ENCODE data around the gene MYH7B. TPM values are rescaled to one million over a fixed set of nuclear protein-coding genes. Genes with fewer than 3 reads are reported as not detected.
A peak's percentile ranks its signal among the peaks of the same experiment; 100 is the strongest.

Gene MYH7B
- 0.08 and 0.79 TPM in 2 replicates for total RNA-seq (2014; rRNA removed; shearing (Covaris generic))
- 0.63 and 0.70 TPM in 2 replicates for total RNA-seq (2022)
- Bru-seq, nascent RNA, result percentile 18 among the genes with signal in this experiment
- percentile 22 among the genes with signal in this experiment for BruChase-seq, experiment 1, labeled RNA remaining after a 6-hour chase
- percentile 17 among the genes with signal in this experiment for BruChase-seq, experiment 2, labeled RNA remaining after a 2-hour chase
- long read RNA-seq, partial matches to known transcripts, result 0 of 3 reads
- long read RNA-seq, other reads (novel, unspliced or antisense), result 3 of 3 reads

DNA sequence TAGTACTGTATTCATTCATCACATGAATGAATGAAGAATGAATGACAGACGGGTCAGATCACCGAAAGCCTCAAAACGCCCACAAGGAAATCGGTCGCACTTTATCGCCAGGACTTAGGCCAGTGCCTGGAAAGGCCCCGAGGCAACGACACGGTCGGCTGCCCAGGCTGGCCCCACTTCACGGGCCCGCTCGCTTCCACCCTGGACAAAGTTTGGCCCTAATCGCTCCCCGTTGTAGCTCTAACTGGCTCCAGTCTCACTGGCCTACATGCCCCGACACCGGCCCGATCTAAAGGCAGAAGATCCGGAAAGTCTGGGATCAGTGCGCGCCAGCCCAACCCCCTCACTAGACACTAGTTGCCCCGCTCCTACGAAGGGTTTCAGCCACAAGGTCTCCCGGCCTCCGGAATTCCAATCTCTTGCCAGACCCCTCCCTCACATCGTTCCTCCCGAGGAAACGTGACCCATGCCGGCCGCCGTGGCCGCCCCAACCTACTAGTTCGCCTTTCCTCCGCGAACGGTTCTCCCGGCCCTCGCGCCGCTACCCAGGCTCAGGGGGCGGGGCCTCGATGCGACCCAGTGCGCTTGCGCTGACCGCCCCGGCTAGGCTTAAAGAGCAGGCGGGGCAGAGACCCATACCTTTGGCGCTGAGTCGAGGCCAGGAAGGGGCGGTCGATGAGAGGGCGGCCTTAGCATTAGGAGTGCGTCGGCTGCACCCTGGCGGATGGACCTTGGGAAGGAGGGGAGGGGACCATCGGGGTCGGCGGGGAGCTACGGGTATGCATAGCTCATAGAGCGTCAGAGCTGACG lies at the start of gene MYH7B, which contains the start of gene GSS:
MYH7B (plus strand) TSS at position 638 of the 810 bp plus-strand sequence. CDS start 22,138 bp downstream, outside the sequence.
GSS (minus strand) TSS at position 576 of the 810 bp plus-strand sequence. CDS start 3,954 bp downstream, outside the sequence.
- intact Hi-C loops (cut with micrococcal nuclease; ENCODE audit: unreplicated experiment), result loop anchor here (1.0 to 10.0 kb wide), 2 partner anchors 81 to 139 kb away; partner anchors contain the start of gene TRPC4AP
- POLR2A ChIA-PET, result interaction anchor here (0.6 to 2.5 kb wide), 10 partner anchors 12 to 246 kb away, joined by 3 to 7 read pairs (median 4); partner anchors contain the start of genes ACSS2 and GGT7
- CTCF ChIA-PET (ENCODE audit: unreplicated experiment), result interaction anchor here (0.5 to 1.5 kb wide), 6 partner anchors 75 to 323 kb away, joined by 3 to 14 read pairs (median 4); partner anchors contain the start of gene MMP24OS
- H3K9me3 ChIP-seq (ENCODE audit: low read length), result no peaks in the 10 kb centered on the region
- no peaks in the 10 kb centered on the region for H3K9me2 ChIP-seq (ENCODE audit: insufficient read depth, low read length)
- H3K4me3 ChIP-seq (ENCODE audit: low read depth, low read length, poor library complexity, severe bottlenecking), result peak within 1 kb of the TSS; percentile 78
- peak within 1 kb of the TSS; percentile 61 for H3K27ac ChIP-seq (ENCODE audit: low read depth, low read length, poor library complexity, severe bottlenecking)
- TSS peak; percentile 55 for BruUV-seq (replicated peaks)
- peak within 1 kb of the TSS; percentile 65 for H2AFZ ChIP-seq (ENCODE audit: low read length)
- H3K36me3 ChIP-seq (ENCODE audit: insufficient read depth, low read length), result no peaks in the 10 kb centered on the region
- DNase-seq (ENCODE audit: low spot score), result peak; percentile 97
- peak within 1 kb of the TSS; percentile 82 for H3K4me2 ChIP-seq (ENCODE audit: low read length)
- TF ChIP-seq, protein P1, sequence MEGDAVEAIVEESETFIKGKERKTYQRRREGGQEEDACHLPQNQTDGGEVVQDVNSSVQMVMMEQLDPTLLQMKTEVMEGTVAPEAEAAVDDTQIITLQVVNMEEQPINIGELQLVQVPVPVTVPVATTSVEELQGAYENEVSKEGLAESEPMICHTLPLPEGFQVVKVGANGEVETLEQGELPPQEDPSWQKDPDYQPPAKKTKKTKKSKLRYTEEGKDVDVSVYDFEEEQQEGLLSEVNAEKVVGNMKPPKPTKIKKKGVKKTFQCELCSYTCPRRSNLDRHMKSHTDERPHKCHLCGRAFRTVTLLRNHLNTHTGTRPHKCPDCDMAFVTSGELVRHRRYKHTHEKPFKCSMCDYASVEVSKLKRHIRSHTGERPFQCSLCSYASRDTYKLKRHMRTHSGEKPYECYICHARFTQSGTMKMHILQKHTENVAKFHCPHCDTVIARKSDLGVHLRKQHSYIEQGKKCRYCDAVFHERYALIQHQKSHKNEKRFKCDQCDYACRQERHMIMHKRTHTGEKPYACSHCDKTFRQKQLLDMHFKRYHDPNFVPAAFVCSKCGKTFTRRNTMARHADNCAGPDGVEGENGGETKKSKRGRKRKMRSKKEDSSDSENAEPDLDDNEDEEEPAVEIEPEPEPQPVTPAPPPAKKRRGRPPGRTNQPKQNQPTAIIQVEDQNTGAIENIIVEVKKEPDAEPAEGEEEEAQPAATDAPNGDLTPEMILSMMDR (conservative IDR thresholded peaks at IDR 0.05; ENCODE audit: low read length), result peak; percentile 73
- TF ChIP-seq EZH2phosphoT487 (IDR thresholded peaks at IDR 0.05; ENCODE audit: borderline replicate concordance, low read depth, low read length), result no peak
- H3K79me2 ChIP-seq (ENCODE audit: insufficient read depth, low read depth, low read length), result peaks cover 13% of the 10 kb centered on the region; the same call in 1 of the 2 replicates
- H4K20me1 ChIP-seq (ENCODE audit: insufficient read depth, low read length), result no peaks in the 10 kb centered on the region
- peaks cover 79% of the 10 kb centered on the region for H3K4me1 ChIP-seq (ENCODE audit: insufficient read depth, low read length, poor library complexity, severe bottlenecking)

DNA sequence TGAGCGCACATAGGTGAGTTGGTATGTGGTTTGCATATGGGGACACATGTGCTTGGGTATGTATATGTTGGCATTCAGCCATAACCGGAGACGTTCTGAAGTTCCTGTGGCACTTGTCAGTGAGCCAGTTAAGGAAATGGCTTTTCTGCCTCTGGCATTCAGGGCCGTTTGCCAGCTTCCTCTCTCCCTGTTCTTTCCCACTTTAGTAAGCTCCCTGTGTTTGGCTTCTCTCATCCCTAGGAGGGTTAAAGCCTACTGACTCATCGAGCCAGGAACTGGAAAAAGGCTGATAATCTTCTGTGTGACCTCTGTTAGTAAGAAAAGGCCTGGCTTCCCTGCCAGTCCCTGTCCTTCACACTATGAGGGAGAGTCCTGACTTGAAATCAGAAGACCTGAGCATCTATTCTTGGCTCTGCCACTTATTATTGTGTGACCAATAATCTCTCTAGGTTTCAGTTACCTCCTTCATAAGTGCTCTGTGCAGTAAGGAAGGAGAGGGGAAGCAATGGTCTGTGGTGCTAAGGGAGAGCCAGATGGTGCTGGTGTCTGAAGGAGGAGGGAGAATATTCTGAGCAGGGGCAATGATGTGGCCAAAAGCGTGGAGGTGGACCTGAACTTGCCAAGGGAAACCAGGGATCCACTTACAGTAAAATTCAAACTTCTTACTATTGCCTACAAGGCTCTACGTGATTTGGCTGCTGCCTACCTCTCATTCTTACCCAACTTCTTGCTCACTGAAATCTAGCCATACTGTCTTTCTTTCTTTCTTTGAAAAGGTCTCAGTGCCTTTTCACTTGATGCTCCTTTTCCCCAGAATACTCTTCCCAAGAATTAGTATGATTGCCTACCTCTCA lies 47.8 kb upstream of the MYH7B start:
- CTCF ChIA-PET (ENCODE audit: unreplicated experiment), result no interaction called here
- intact Hi-C loops (cut with micrococcal nuclease; ENCODE audit: unreplicated experiment), result no loop called here
- Histone ChIP-seq H3K36me3 (ENCODE audit: insufficient read depth, low read length) (no peaks in the 10 kb centered on the region), H3K4me2 (ENCODE audit: low read length) (no peak overlapping the region), H4K20me1 (ENCODE audit: insufficient read depth, low read length) (no peaks in the 10 kb centered on the region), H2AFZ (ENCODE audit: low read length) (no peak overlapping the region), H3K9me3 (ENCODE audit: low read length) (no peaks in the 10 kb centered on the region), H3K4me3 (ENCODE audit: low read depth, low read length, poor library complexity, severe bottlenecking) (no peak overlapping the region), H3K27ac (ENCODE audit: low read depth, low read length, poor library complexity, severe bottlenecking) (no peak overlapping the region), H3K9me2 (ENCODE audit: insufficient read depth, low read length) (no peaks in the 10 kb centered on the region), H3K4me1 (ENCODE audit: insufficient read depth, low read length, poor library complexity, severe bottlenecking) (peaks cover 4% of the 10 kb centered on the region), H3K79me2 (ENCODE audit: insufficient read depth, low read depth, low read length) (no peaks in the 10 kb centered on the region)
- no TSS peak for BruUV-seq (replicated peaks)
- TF ChIP-seq, protein P1 (conservative IDR thresholded peaks at IDR 0.05; ENCODE audit: low read length), result no peak
- TF ChIP-seq EZH2phosphoT487 (IDR thresholded peaks at IDR 0.05; ENCODE audit: borderline replicate concordance, low read depth, low read length), result no peak
- DNase-seq (ENCODE audit: low spot score), result no peak
- POLR2A ChIA-PET, result interaction anchor here (0.6 to 0.7 kb wide), 2 partner anchors 56 to 1002 kb away, joined by 3 to 4 read pairs; no protein-coding TSS in a partner anchor
